Measurements from ENCODE around the gene EPC2. TPM values are rescaled to one million over a fixed set of nuclear protein-coding genes. Genes with fewer than 3 reads are reported as not detected.

EPC2 gene
- polyA plus RNA-seq, 3 donors: 1.4 to 19.2 (median 2.0) TPM

GRCh38 chr2:148802448-148803220 lies 158.1 kb downstream of the EPC2 start:
- intact Hi-C loops (cut with micrococcal nuclease): no loop called here
- H3K27me3 ChIP-seq (ENCODE audit: control insufficient read depth in 2 of 2, insufficient read depth in 2 of 2, low read length in 2 of 2): no peaks in the 10 kb centered on the region
- no CpG with 5 or more reads among the region's 2 CpGs for WGBS (ENCODE audit: insufficient coverage)

GRCh38 chr2:148810081-148810480 lies 165.5 kb downstream of the EPC2 start:
- Histone ChIP-seq H3K27ac (ENCODE audit: low read depth in 1 of 2, low read length in 2 of 2) (no peak overlapping the region), H2AFZ (ENCODE audit: insufficient read depth, low read depth, low read length, poor library complexity, severe bottlenecking) (no peak overlapping the region), H3K36me3 (replicated peaks in 1 of 2; ENCODE audit: control insufficient read depth in 1 of 2, insufficient read depth in 2 of 2, low read length in 2 of 2) (no peaks in the 10 kb centered on the region), H3K27me3 (ENCODE audit: control insufficient read depth in 2 of 2, insufficient read depth in 2 of 2, low read length in 2 of 2) (no peaks in the 10 kb centered on the region), H3K4me3 (replicated peaks in 1 of 3; ENCODE audit: low read depth in 2 of 3, low read length in 3 of 3) (no peak overlapping the region), H3K9me3 (replicated peaks in 1 of 2; ENCODE audit: control insufficient read depth in 1 of 2, insufficient read depth in 1 of 2, low read length in 2 of 2) (peaks cover 0 to 6% of the 10 kb centered on the region in 2 donors), H3K4me1 (ENCODE audit: control insufficient read depth in 1 of 2, insufficient read depth in 2 of 2, low read length in 2 of 2) (no peaks in the 10 kb centered on the region), H4K20me1 (ENCODE audit: insufficient read depth, low read length) (no peaks in the 10 kb centered on the region), H3K4me2 (replicated peaks; ENCODE audit: extremely low read depth, low read length, poor library complexity, severe bottlenecking) (no peak overlapping the region), H3K9ac (ENCODE audit: insufficient read depth, low read length, poor library complexity, severe bottlenecking) (no peak overlapping the region), H3K79me2 (ENCODE audit: insufficient read depth, low read length) (no peaks in the 10 kb centered on the region)
- no peak for TF ChIP-seq CTCF (IDR thresholded peaks at IDR 0.05)
- Mint-ChIP-seq H3K27ac (peak overlapping the region in 1 of 7 donors; percentile 21), H3K27me3 (ENCODE audit: low read depth in 3 of 3) (peaks cover 0 to 3% (median 0%) of the 10 kb centered on the region in 3 donors), H3K4me3 (no peak overlapping the region), H3K9me3 (peaks cover 0 to 20% (median 10%) of the 10 kb centered on the region in 7 donors), H3K4me1 (no peaks in the 10 kb centered on the region), H3K36me3 (no peaks in the 10 kb centered on the region)
- intact Hi-C loops (cut with micrococcal nuclease): no loop called here
- 100% methylated on average over 3 of the region's 5 CpGs for WGBS (ENCODE audit: insufficient coverage)
- DNase-seq: no peak

More at GRCh38 chr2:148802448-148803220, 158.1 kb downstream of the EPC2 start:
- Histone ChIP-seq H4K20me1 (ENCODE audit: insufficient read depth, low read length) (no peaks in the 10 kb centered on the region), H3K4me3 (replicated peaks in 1 of 3; ENCODE audit: low read depth in 2 of 3, low read length in 3 of 3) (no peak overlapping the region), H3K9ac (ENCODE audit: insufficient read depth, low read length, poor library complexity, severe bottlenecking) (no peak overlapping the region), H3K4me1 (ENCODE audit: control insufficient read depth in 1 of 2, insufficient read depth in 2 of 2, low read length in 2 of 2) (no peaks in the 10 kb centered on the region), H3K36me3 (replicated peaks in 1 of 2; ENCODE audit: control insufficient read depth in 1 of 2, insufficient read depth in 2 of 2, low read length in 2 of 2) (no peaks in the 10 kb centered on the region), H3K4me2 (replicated peaks; ENCODE audit: extremely low read depth, low read length, poor library complexity, severe bottlenecking) (no peak overlapping the region), H3K27ac (ENCODE audit: low read depth in 1 of 2, low read length in 2 of 2) (no peak overlapping the region), H2AFZ (ENCODE audit: insufficient read depth, low read depth, low read length, poor library complexity, severe bottlenecking) (no peak overlapping the region), H3K79me2 (ENCODE audit: insufficient read depth, low read length) (no peaks in the 10 kb centered on the region), H3K9me3 (replicated peaks in 1 of 2; ENCODE audit: control insufficient read depth in 1 of 2, insufficient read depth in 1 of 2, low read length in 2 of 2) (peaks cover 0 to 7% of the 10 kb centered on the region in 2 donors)
- TF ChIP-seq CTCF (IDR thresholded peaks at IDR 0.05): no peak
- Mint-ChIP-seq H3K36me3 (no peaks in the 10 kb centered on the region), H3K27me3 (ENCODE audit: low read depth in 3 of 3) (peaks cover 0 to 4% (median 2%) of the 10 kb centered on the region in 3 donors), H3K4me3 (no peak overlapping the region), H3K4me1 (no peaks in the 10 kb centered on the region), H3K27ac (no peak overlapping the region), H3K9me3 (peaks cover 2 to 17% (median 10%) of the 10 kb centered on the region in 7 donors)
- no peak for DNase-seq
